Activated CD4-positive, alpha-beta T cell treated with anti-CD3 and anti-CD28 coated beads, Interleukin-2, amount 50 U/mL, for 24 hours (primary cell): ENCODE results near the gene PAPPA.

Experiments used
- DNase-seq, 2 donors: peaks; one replicate each; pipeline ENCODE4 v3.0.0-alpha.2; 2020; ENCODE audit warnings: low read depth in 1 of 2, low spot score in 1 of 2

The PAPPA gene

DNA sequence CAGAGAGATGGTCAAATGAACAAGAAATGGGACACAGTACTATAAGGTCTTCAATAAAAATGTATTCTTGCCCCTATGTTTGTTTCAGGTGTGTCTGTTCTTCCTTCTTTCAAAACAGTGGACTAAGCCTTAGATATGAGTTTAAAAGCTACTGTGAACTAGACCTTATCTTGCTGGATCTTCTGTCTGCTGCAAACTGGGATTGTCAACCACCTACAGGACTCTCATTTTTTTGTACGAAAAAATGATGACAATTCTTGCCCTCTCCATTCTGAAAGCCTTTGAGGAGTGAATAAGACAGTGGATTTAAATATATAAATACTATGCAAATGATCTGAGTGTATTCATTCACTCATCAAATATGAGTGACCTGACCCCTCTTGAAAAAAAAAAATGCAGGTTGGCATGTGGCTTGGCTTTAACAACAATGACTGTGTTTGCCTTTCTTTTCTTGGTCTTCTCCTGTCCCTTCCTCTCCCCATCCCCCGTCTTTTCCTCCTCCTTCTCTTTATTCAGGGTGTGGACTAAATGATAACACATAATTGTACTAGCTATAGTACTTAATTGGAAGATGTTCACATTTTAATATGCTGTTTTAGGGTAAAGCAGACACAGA, 298.0 kb downstream of the PAPPA start:
- DNase-seq: no peak
